H1 (cell line): Measurements from ENCODE around the gene ERMN. TPM values are rescaled to one million over a fixed set of nuclear protein-coding genes. Genes with fewer than 3 reads are reported as not detected.

Experiments
- CTCF ChIA-PET: fragments of 300-600 bp; sonication (Branson Sonifier 250); formaldehyde crosslinking; loops from one replicate; lab custom pipeline; 2021; ENCODE audit not compliant: partially characterized antibody; lab: Charles Lee
- POLR2A ChIA-PET: fragments of 300-600 bp; sonication (Branson Sonifier 250); formaldehyde crosslinking; loops from one replicate; lab custom pipeline; 2021; ENCODE audit warnings: inconsistent platforms; ENCODE audit not compliant: partially characterized antibody; lab: Charles Lee
- DNase-seq, 2 experiments: peaks; one replicate each; pipeline versions ENCODE4 v3.0.0 to v3.0.0-alpha.2; 2010 to 2022; ENCODE audit warnings: low spot score in 2 of 2, low read depth in 1 of 2, mixed read lengths in 1 of 2
- FAIRE-seq: peaks from 2 replicates; lab custom pipeline; 2011; peaks lifted over from hg19 to GRCh38; lab: Jason Lieb, UNC
- H2AFZ ChIP-seq: 2 replicates; pipeline ENCODE4 v1.8.1; 2012; ENCODE audit warnings: low read length, inconsistent platforms
- H2AK5ac ChIP-seq: 2 replicates; pipeline ENCODE4 v1.6.1; 2013; ENCODE audit warnings: low read depth, low read length
- H2BK120ac ChIP-seq: replicated peaks from 2 replicates; pipeline ENCODE3; 2013; ENCODE audit warnings: low read depth, low read length, inconsistent platforms
- H2BK12ac ChIP-seq: 2 replicates; pipeline ENCODE4 v1.6.1; 2013; ENCODE audit warnings: low read depth, low read length
- H2BK15ac ChIP-seq: 2 replicates; pipeline ENCODE4 v1.6.1; 2013; ENCODE audit warnings: low read length
- H2BK20ac ChIP-seq: 2 replicates; pipeline ENCODE4 v1.6.1; 2013; ENCODE audit warnings: low read length
- H2BK5ac ChIP-seq: 2 replicates; pipeline ENCODE4 v1.6.1; 2013; ENCODE audit warnings: low read depth, low read length
- H3K14ac ChIP-seq: 2 replicates; pipeline ENCODE4 v1.6.1; 2013; ENCODE audit warnings: inconsistent platforms; ENCODE audit not compliant: insufficient read length
- H3K18ac ChIP-seq: 2 replicates; pipeline ENCODE4 v1.6.1; 2013; ENCODE audit warnings: low read length; ENCODE audit errors: extremely low read depth
- H3K23ac ChIP-seq: 2 replicates; pipeline ENCODE4 v1.6.1; 2013; ENCODE audit warnings: inconsistent platforms; ENCODE audit not compliant: insufficient read length
- H3K23me2 ChIP-seq: 2 replicates; pipeline ENCODE4 v1.6.1; 2013; ENCODE audit warnings: low read depth, low read length
- H3K27ac ChIP-seq: 2 replicates; pipeline ENCODE4 v1.6.1; 2011; ENCODE audit warnings: low read depth, low read length, inconsistent platforms
- H3K27me3 ChIP-seq, 4 experiments: replicated peaks in 1 of 4; 1 replicate in 1 of 4; 2 replicates in 3 of 4; pipeline versions ENCODE4 v1.6.1 to v1.8.1; 2011 to 2013; ENCODE audit warnings: low read length in 3 of 4, mild to moderate bottlenecking in 3 of 4, inconsistent platforms in 2 of 4, mixed read lengths in 2 of 4, moderate library complexity in 1 of 4; ENCODE audit not compliant: control insufficient read depth in 3 of 4, insufficient read depth in 3 of 4; ENCODE audit errors: extremely low read depth in 1 of 4
- H3K36me3 ChIP-seq, 4 experiments: 2 replicates each; pipeline versions ENCODE4 v1.6.1 to v1.8.1; 2011 to 2013; ENCODE audit warnings: mild to moderate bottlenecking in 4 of 4, low read length in 3 of 4, moderate library complexity in 2 of 4, control low read depth in 1 of 4, inconsistent platforms in 1 of 4; ENCODE audit not compliant: insufficient read depth in 4 of 4, control insufficient read depth in 2 of 4
- H3K4ac ChIP-seq: replicated peaks from 2 replicates; pipeline ENCODE3; 2013; ENCODE audit warnings: low read length, low read depth, mixed read lengths, inconsistent platforms; ENCODE audit not compliant: insufficient read length
- H3K4me1 ChIP-seq, 4 experiments: replicated peaks in 1 of 4; 1 replicate in 1 of 4; 2 replicates in 3 of 4; pipeline versions ENCODE4 v1.6.1 to v1.8.1; 2011 to 2013; ENCODE audit warnings: low read length in 3 of 4, inconsistent platforms in 2 of 4, mixed read lengths in 1 of 4; ENCODE audit not compliant: insufficient read depth in 4 of 4, control insufficient read depth in 3 of 4
- H3K4me2 ChIP-seq, 2 experiments: 2 replicates each; pipeline versions ENCODE4 v1.6.1 to v1.8.1; 2011 to 2013; ENCODE audit warnings: low read depth in 2 of 2, low read length in 2 of 2, control low read depth in 1 of 2, inconsistent platforms in 1 of 2, mild to moderate bottlenecking in 1 of 2; ENCODE audit not compliant: insufficient read depth in 1 of 2
- H3K4me3 ChIP-seq, 4 experiments: fragments of 200-600, 300-600 bp in 1 of 4; sonication (generic), shearing (Covaris generic), sonication (Bioruptor Twin) in 1 of 4; 2 replicates each; pipeline versions ENCODE4 v1.5.1 to v1.8.1; 2011 to 2016; ENCODE audit warnings: low read length in 4 of 4, low read depth in 3 of 4, control low read depth in 2 of 4, inconsistent platforms in 2 of 4, mild to moderate bottlenecking in 2 of 4, mixed read lengths in 1 of 4, moderate library complexity in 1 of 4; ENCODE audit not compliant: insufficient read depth in 2 of 4; ENCODE audit errors: extremely low read depth in 1 of 4
- H3K56ac ChIP-seq: replicated peaks from 2 replicates; pipeline ENCODE3; 2013; ENCODE audit warnings: low read depth, mild to moderate bottlenecking, mixed read lengths, low read length, inconsistent platforms; ENCODE audit not compliant: insufficient read length
- H3K79me1 ChIP-seq: 2 replicates; pipeline ENCODE4 v1.6.1; 2013; ENCODE audit warnings: low read depth, low read length, control low read depth
- H3K79me2 ChIP-seq, 2 experiments: 2 replicates each; pipeline versions ENCODE4 v1.6.1 to v1.8.1; 2012 to 2013; ENCODE audit warnings: low read length in 2 of 2, mild to moderate bottlenecking in 2 of 2, inconsistent platforms in 1 of 2; ENCODE audit not compliant: insufficient read depth in 2 of 2, control insufficient read depth in 1 of 2
- H3K9ac ChIP-seq, 4 experiments: replicated peaks in 1 of 4; 1 replicate in 1 of 4; 2 replicates in 3 of 4; pipeline versions ENCODE4 v1.6.1 to v1.8.1; 2011 to 2013; ENCODE audit warnings: low read depth in 3 of 4, low read length in 3 of 4, control low read depth in 2 of 4, mild to moderate bottlenecking in 2 of 4, moderate library complexity in 2 of 4, inconsistent platforms in 1 of 4; ENCODE audit errors: extremely low read depth in 1 of 4
- H3K9me3 ChIP-seq, 2 experiments: 2 replicates each; pipeline versions ENCODE4 v1.6.1 to v1.8.1; 2012 to 2013; ENCODE audit warnings: mild to moderate bottlenecking in 2 of 2, moderate library complexity in 2 of 2, control low read depth in 1 of 2, inconsistent platforms in 1 of 2, low read depth in 1 of 2, low read length in 1 of 2, mixed read lengths in 1 of 2; ENCODE audit not compliant: insufficient read depth in 2 of 2
- H4K20me1 ChIP-seq, 2 experiments: replicated peaks in 1 of 2; 2 replicates each; pipeline versions ENCODE3 to v1.8.1; 2011 to 2013; ENCODE audit warnings: inconsistent platforms in 2 of 2, low read length in 2 of 2, mild to moderate bottlenecking in 1 of 2; ENCODE audit not compliant: insufficient read depth in 2 of 2, control insufficient read depth in 1 of 2
- H4K5ac ChIP-seq: 2 replicates; pipeline ENCODE4 v1.6.1; 2013; ENCODE audit warnings: low read length, low read depth, mixed read lengths, inconsistent platforms; ENCODE audit not compliant: insufficient read length
- H4K8ac ChIP-seq: 2 replicates; pipeline ENCODE4 v1.8.0; 2013; ENCODE audit warnings: mild to moderate bottlenecking, moderate library complexity, low read length, inconsistent platforms; ENCODE audit not compliant: insufficient read depth; ENCODE audit errors: extremely low read depth
- H4K91ac ChIP-seq: replicated peaks from 2 replicates; pipeline ENCODE3; 2013; ENCODE audit warnings: low read length, mixed read lengths, inconsistent platforms; ENCODE audit not compliant: insufficient read length
- BCL11A ChIP-seq, 2 experiments: IDR thresholded peaks; one replicate each; pipeline ENCODE4 v1.6.1; 2011; ENCODE audit warnings: low read depth in 2 of 2, low read length in 2 of 2, mild to moderate bottlenecking in 2 of 2
- CEBPB ChIP-seq: IDR thresholded peaks from 2 replicates; pipeline ENCODE4 v1.6.1; 2012; ENCODE audit warnings: low read depth, low read length
- GABPA ChIP-seq: IDR thresholded peaks from 2 replicates; pipeline ENCODE4 v1.6.1; 2011; ENCODE audit warnings: mild to moderate bottlenecking, low read length, moderate library complexity, borderline replicate concordance; ENCODE audit not compliant: insufficient read depth
- POLR2A ChIP-seq, 2 experiments: IDR thresholded peaks; 1 replicate in 1 of 2; 2 replicates in 1 of 2; pipeline ENCODE4 v1.6.1; 2011; ENCODE audit warnings: low read depth in 2 of 2, low read length in 2 of 2, mild to moderate bottlenecking in 2 of 2; ENCODE audit errors: control extremely low read depth in 1 of 2
- SAP30 ChIP-seq: fragments of 300-600 bp; sonication (generic); IDR thresholded peaks from 2 replicates; pipeline ENCODE4 v1.7.1; 2012; ENCODE audit warnings: low read length, moderate library complexity, mild to moderate bottlenecking, inconsistent platforms; ENCODE audit not compliant: insufficient read depth, insufficient replicate concordance
- SIN3A ChIP-seq, 2 experiments: IDR thresholded peaks in 1 of 2; conservative IDR thresholded peaks in 1 of 2; 2 replicates each; pipeline ENCODE4 v1.6.1; 2011 to 2012; ENCODE audit warnings: low read length in 2 of 2, improper control_type of control experiment in 1 of 2, low read depth in 1 of 2, mild to moderate bottlenecking in 1 of 2
- SIX5 ChIP-seq: IDR thresholded peaks from 2 replicates; pipeline ENCODE4 v1.6.1; 2011; ENCODE audit warnings: mild to moderate bottlenecking, low read depth, low read length
- SP4 ChIP-seq: IDR thresholded peaks from 2 replicates; pipeline ENCODE4 v1.6.1; 2012; ENCODE audit warnings: low read length, inconsistent platforms
- SRF ChIP-seq: IDR thresholded peaks from 2 replicates; pipeline ENCODE4 v1.6.1; 2011; ENCODE audit warnings: mild to moderate bottlenecking, low read depth, low read length, moderate library complexity
- TEAD4 ChIP-seq: IDR thresholded peaks from 2 replicates; pipeline ENCODE4 v1.6.1; 2012; ENCODE audit warnings: low read depth, low read length, inconsistent platforms, mixed read lengths
- polyA plus RNA-seq, 7 experiments: library from polyadenylated mRNA; depleted of rRNA in 3 of 7; stranded (reverse) in 5 of 7; unstranded in 2 of 7; fragments of >200 nt in 5 of 7; fragments of 200-250 nt in 2 of 7; gene quantifications; 1 replicate in 5 of 7; 2 replicates in 1 of 7; 4 replicates in 1 of 7; pipeline versions ENCODE4 v1.2.1 to v1.2.3, GENCODE V29; 2011 to 2013; ENCODE audit warnings: missing spikeins in 2 of 7, mixed read lengths in 2 of 7
- total RNA-seq: library from RNA; stranded (reverse); fragmentation: NEBNext Ultra II Directional; extraction: Animal tissue kit (Norgen Biotek cat#: 25700); gene quantifications from 2 replicates; pipeline ENCODE4 v1.2.1, GENCODE V29; 2021

ERMN gene
- total and polyA plus RNA-seq, 2 of the 8 experiments (the other 6 are each of a cell fraction or from before 2014, with no cell fraction given): 0.11 TPM; not detected in 1

- H3K4me3 ChIP-seq: no peak overlapping the region
- H2AFZ ChIP-seq: no peak overlapping the region
- no peak overlapping the region for H2BK20ac ChIP-seq
- H3K4me2 ChIP-seq: no peak overlapping the region
- no peak overlapping the region for H3K4ac ChIP-seq
- H4K91ac ChIP-seq: no peak overlapping the region
- FAIRE-seq: no peak
- no peak overlapping the region for H2AK5ac ChIP-seq
- H3K56ac ChIP-seq: no peak overlapping the region
- H4K8ac ChIP-seq: no peak overlapping the region
- no peaks in the 10 kb centered on the region for H3K79me2 ChIP-seq
- H3K23me2 ChIP-seq: no peaks in the 10 kb centered on the region
- no peak overlapping the region for H3K14ac ChIP-seq
- no peaks in the 10 kb centered on the region for H3K36me3 ChIP-seq
- H3K18ac ChIP-seq: no peak overlapping the region
- no peak overlapping the region for H3K27ac ChIP-seq
- ChIA-PET CTCF (interaction anchor here (2.6 to 4.5 kb wide), 3 partner anchors 14 to 19 kb away, joined by 16 to 24 read pairs (median 21); no protein-coding TSS in a partner anchor), POLR2A (no interaction called here)
- DNase-seq: no peak
- H4K5ac ChIP-seq: no peak overlapping the region
- no peak overlapping the region for H3K23ac ChIP-seq
- no peak overlapping the region for H2BK120ac ChIP-seq
- H3K9me3 ChIP-seq: no peaks in the 10 kb centered on the region
- H2BK12ac ChIP-seq: no peak overlapping the region
- H3K79me1 ChIP-seq: no peaks in the 10 kb centered on the region
- no peak for TF ChIP-seq SAP30
- no peak for TF ChIP-seq POLR2A (IDR thresholded peaks at IDR 0.05; ENCODE audit: control extremely low read depth in 1 of 2, low read depth in 2 of 2, low read length in 2 of 2)
- no peak for TF ChIP-seq BCL11A (IDR thresholded peaks at IDR 0.05; ENCODE audit: low read depth in 2 of 2, low read length in 2 of 2)
- no peak for TF ChIP-seq SIN3A (conservative IDR thresholded peaks at IDR 0.05 in 1 of 2, IDR thresholded peaks at IDR 0.05 in 1 of 2; ENCODE audit: low read depth in 1 of 2, low read length in 2 of 2)
- no peak for TF ChIP-seq CEBPB
- TF ChIP-seq SRF: no peak
- TF ChIP-seq SIX5: no peak
- TF ChIP-seq TEAD4: no peak
- no peak for TF ChIP-seq SP4
- TF ChIP-seq GABPA: no peak
- no peaks in the 10 kb centered on the region for H4K20me1 ChIP-seq
- H3K4me1 ChIP-seq: peaks cover 0 to 5% (median 3%) of the 10 kb centered on the region in 4 experiments; a peak in 6 of 7 replicates
- H3K27me3 ChIP-seq: no peaks in the 10 kb centered on the region
- H3K9ac ChIP-seq: no peak overlapping the region
- no peak overlapping the region for H2BK15ac ChIP-seq
- H2BK5ac ChIP-seq: no peak overlapping the region
Measured at GRCh38 chr2:157320409-157320808, 5.2 kb downstream of the ERMN start.
